HCT116 (cell line): ENCODE measurements around the gene CTBP1. TPM values are rescaled to one million over a fixed set of nuclear protein-coding genes. Genes with fewer than 3 reads are reported as not detected.
A peak's percentile ranks its signal among the peaks of the same experiment; 100 is the strongest.

Experiments used
- ATAC-seq: fragments of 200-7000 bp; cut with Tn5 transposase; 2 replicates; pipeline ENCODE4 v1.9.1; 2020; ENCODE audit warnings: mild to moderate bottlenecking, moderate library complexity
- BruUV-seq: library from RNA; stranded (reverse); fragments of 400-500 nt; replicated peaks from 2 replicates; lab custom pipeline; 2021; lab: Mats Ljungman, UMichigan
- CTCF ChIA-PET: fragments of 300-600 bp; sonication (Branson Sonifier 250); formaldehyde crosslinking; loops from one replicate; lab custom pipeline; 2021; ENCODE audit warnings: antibody characterized with exemption; lab: Charles Lee
- POLR2A ChIA-PET: fragments of 300-600, 350-600 bp; sonication (Branson Sonifier 250); formaldehyde crosslinking; loops from one replicate; lab custom pipeline; 2021; ENCODE audit warnings: antibody characterized with exemption; lab: Charles Lee
- RAD21 ChIA-PET, 2 experiments: fragments of 300-600 bp; sonication (Branson Sonifier 250); formaldehyde crosslinking; loops; one replicate each; lab custom pipeline; 2023; ENCODE audit warnings: low total read pairs in 2 of 2; ENCODE audit not compliant: uncharacterized antibody in 2 of 2, unreplicated experiment in 2 of 2, low non-redundant PET in 1 of 2; lab: Charles Lee
- DNase-seq: peaks from one replicate; pipeline ENCODE4 v3.0.0-alpha.2; 2010; ENCODE audit warnings: low read depth, low spot score
- H2AFZ ChIP-seq: fragments of 200-600 bp; shearing (Covaris generic), sonication (generic); 2 replicates; pipeline ENCODE4 v1.6.1; 2017; ENCODE audit warnings: low read depth, mixed run types, mixed read lengths, antibody characterized with exemption, low read length; ENCODE audit not compliant: poor library complexity, severe bottlenecking
- H3K27ac ChIP-seq: 2 replicates; pipeline ENCODE4 v1.5.1; 2012; ENCODE audit warnings: low read depth, low read length
- H3K27me3 ChIP-seq: fragments of 200-600 bp; sonication (generic); 2 replicates; pipeline ENCODE4 v1.6.1; 2016; ENCODE audit warnings: mixed run types, low read length, mixed read lengths; ENCODE audit not compliant: insufficient read depth
- H3K36me3 ChIP-seq, 2 experiments: fragments of 200-500 bp in 1 of 2; fragments of 200-600 bp in 1 of 2; sonication (Bioruptor generic) in 1 of 2; sonication (generic) in 1 of 2; 2 replicates each; pipeline versions ENCODE4 v1.5.1 to v1.6.1; 2014 to 2016; ENCODE audit warnings: low read length in 2 of 2, inconsistent platforms in 1 of 2, mixed read lengths in 1 of 2, mixed run types in 1 of 2; ENCODE audit not compliant: insufficient read depth in 2 of 2, control insufficient read depth in 1 of 2
- H3K4me1 ChIP-seq, 2 experiments: fragments of 200-600 bp in 1 of 2; sonication (generic) in 1 of 2; 2 replicates each; pipeline versions ENCODE4 v1.5.1 to v1.6.1; 2012 to 2017; ENCODE audit warnings: low read length in 2 of 2, inconsistent platforms in 1 of 2, mild to moderate bottlenecking in 1 of 2, mixed read lengths in 1 of 2, mixed run types in 1 of 2, moderate library complexity in 1 of 2; ENCODE audit not compliant: insufficient read depth in 2 of 2, control insufficient read depth in 1 of 2
- H3K4me2 ChIP-seq: fragments of 200-600 bp; sonication (generic); 2 replicates; pipeline ENCODE4 v1.6.1; 2017; ENCODE audit warnings: mixed run types, low read length, mixed read lengths
- H3K4me3 ChIP-seq, 2 experiments: fragments of 200-600 bp in 1 of 2; sonication (generic) in 1 of 2; replicated peaks in 1 of 2; 2 replicates each; pipeline ENCODE4 v1.5.1; 2011 to 2016; ENCODE audit warnings: low read length in 2 of 2, control low read depth in 1 of 2, low read depth in 1 of 2, mild to moderate bottlenecking in 1 of 2, mixed read lengths in 1 of 2, mixed run types in 1 of 2
- H3K79me2 ChIP-seq: fragments of 200-600 bp; sonication (generic); 2 replicates; pipeline ENCODE4 v1.6.1; 2017; ENCODE audit warnings: mild to moderate bottlenecking, mixed run types, low read length, moderate library complexity, mixed read lengths; ENCODE audit not compliant: insufficient read depth
- H3K9ac ChIP-seq: fragments of 200-600 bp; sonication (generic); 2 replicates; pipeline ENCODE4 v1.6.1; 2016; ENCODE audit warnings: low read length, mixed read lengths
- H3K9me2 ChIP-seq: fragments of 200-600 bp; sonication (generic), shearing (Covaris generic); 2 replicates; pipeline ENCODE4 v1.6.1; 2017; ENCODE audit warnings: mixed run types, mild to moderate bottlenecking, moderate library complexity; ENCODE audit not compliant: insufficient read depth
- H3K9me3 ChIP-seq, 2 experiments: fragments of 200-500 bp in 1 of 2; fragments of 200-600 bp in 1 of 2; sonication (Bioruptor generic) in 1 of 2; sonication (generic) in 1 of 2; 2 replicates each; pipeline ENCODE4 v1.6.1; 2014 to 2017; ENCODE audit warnings: low read length in 2 of 2, mixed read lengths in 2 of 2, inconsistent platforms in 1 of 2, low read depth in 1 of 2, mild to moderate bottlenecking in 1 of 2, mixed run types in 1 of 2, moderate library complexity in 1 of 2; ENCODE audit not compliant: control insufficient read depth in 1 of 2, insufficient read depth in 1 of 2
- H4K20me1 ChIP-seq: fragments of 200-600 bp; sonication (generic), shearing (Covaris generic); 2 replicates; pipeline ENCODE4 v1.6.1; 2017; ENCODE audit warnings: mixed run types, mild to moderate bottlenecking, moderate library complexity; ENCODE audit not compliant: insufficient read depth
- CBX3 ChIP-seq: IDR thresholded peaks from 2 replicates; pipeline ENCODE4 v1.6.1; 2012; ENCODE audit warnings: low read depth
- CEBPB ChIP-seq: IDR thresholded peaks from 2 replicates; pipeline ENCODE4 v1.6.1; 2012; ENCODE audit warnings: low read depth
- EGR1 ChIP-seq: IDR thresholded peaks from 2 replicates; pipeline ENCODE4 v1.6.1; 2012; ENCODE audit warnings: low read depth
- EZH2 ChIP-seq: fragments of 200-600 bp; sonication (generic); IDR thresholded peaks from 2 replicates; pipeline ENCODE4 v1.6.1; 2017; ENCODE audit warnings: antibody characterized with exemption, mixed run types
- FOSL1 ChIP-seq: IDR thresholded peaks from 2 replicates; pipeline ENCODE4 v1.6.1; 2012; ENCODE audit warnings: low read depth
- SP1 ChIP-seq: IDR thresholded peaks from 2 replicates; pipeline ENCODE4 v1.6.1; 2012; ENCODE audit warnings: low read depth
- YY1 ChIP-seq: IDR thresholded peaks from 2 replicates; pipeline ENCODE4 v1.6.1; 2011; ENCODE audit warnings: low read length, low read depth, moderate library complexity, mild to moderate bottlenecking; ENCODE audit not compliant: insufficient replicate concordance; ENCODE audit errors: extremely low read depth
- ZFX ChIP-seq: fragments of 450-650 bp; IDR thresholded peaks from 2 replicates; pipeline ENCODE4 v1.6.1; 2017
- intact Hi-C: fragments of 100-400 bp; cut with micrococcal nuclease; formaldehyde crosslinking; loops from 2 replicates; pipeline ENCODE4 v1.10.0; 2022
- total RNA-seq: library from RNA; stranded (reverse); gene quantifications from one replicate; pipeline ENCODE4 v1.2.1, GENCODE V29; 2021; ENCODE audit not compliant: unreplicated experiment
- TF ChIP-seq, protein P1 (sequence below): IDR thresholded peaks from 2 replicates; pipeline ENCODE4 v1.6.1; 2011; ENCODE audit warnings: mild to moderate bottlenecking, low read length, moderate library complexity; ENCODE audit not compliant: insufficient replicate concordance; ENCODE audit errors: extremely low read depth

CTBP1 gene
- total RNA-seq, 1 experiment from 2014 or later = 175 TPM

DNA sequence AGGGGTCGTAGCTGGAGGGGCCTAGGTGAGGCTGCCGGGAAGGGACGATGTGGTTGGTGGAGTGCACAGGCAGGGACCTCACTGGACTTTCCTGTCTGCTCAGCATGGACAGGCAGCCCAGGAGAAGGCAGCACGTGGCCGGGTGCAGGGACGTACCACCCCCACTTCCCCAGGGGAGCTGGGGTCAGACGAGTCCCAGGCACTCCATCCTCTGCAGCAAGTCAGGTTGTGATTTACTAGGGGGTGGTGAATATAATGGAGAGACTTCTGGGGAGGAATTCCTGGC is 1.5 kb upstream of the CTBP1 start:
- H3K79me2 ChIP-seq = peaks cover 35% of the 10 kb centered on the region
- CTCF ChIA-PET = no interaction called here
- peak overlapping the region in 1 of 2 experiments; percentile 65; a peak in 2 of 4 replicates for H3K4me3 ChIP-seq
- peak overlapping the region; percentile 94 for H3K4me2 ChIP-seq
- TF ChIP-seq EGR1 (no peak), CBX3 (no peak), EZH2 (no peak), ZFX (no peak)
- H3K27me3 ChIP-seq = no peaks in the 10 kb centered on the region
- peak overlapping the region; percentile 100; the same call in 1 of the 2 replicates for H3K27ac ChIP-seq
- no peaks in the 10 kb centered on the region for H4K20me1 ChIP-seq
- intact Hi-C loops = no loop called here
- H2AFZ ChIP-seq = no peak overlapping the region
- RAD21 ChIA-PET = no interaction called here
- no TSS peak for BruUV-seq
- 0 out of 2 replicates have a peak overlapping the region, but pooled peaks have one; percentile 86 for H3K9ac ChIP-seq
- POLR2A ChIA-PET = interaction anchor here (1.1 kb wide), 1 partner anchor 97 kb away, joined by 3 read pairs; the partner anchor contains the start of gene UVSSA
- DNase-seq (no peak), ATAC-seq (no peak)
- no peaks in the 10 kb centered on the region; a peak in 1 of 4 replicates for H3K9me3 ChIP-seq
- peaks cover 16 to 23% of the 10 kb centered on the region in 2 experiments for H3K4me1 ChIP-seq
- H3K36me3 ChIP-seq = 0 out of 4 replicates have a peak, but pooled peaks cover 0 to 5% of the 10 kb centered on the region in 2 experiments
- H3K9me2 ChIP-seq = no peaks in the 10 kb centered on the region

- Histone ChIP-seq H2AFZ (no peak overlapping the region), H3K4me1 (peaks cover 16 to 23% of the 10 kb centered on the region in 2 experiments)
Measured at GRCh38 chr4:1249731-1250526, 999 bp upstream of the CTBP1 start.

More at GRCh38 chr4:1249731-1250526, 999 bp upstream of the CTBP1 start:
- peak overlapping the region; percentile 100 for H3K27ac ChIP-seq
- ChIA-PET POLR2A (interaction anchor here (1.1 kb wide), 1 partner anchor 97 kb away, joined by 3 read pairs; the partner anchor contains the start of gene UVSSA), RAD21 (no interaction called here), CTCF (no interaction called here)
- H3K36me3 ChIP-seq = 0 out of 4 replicates have a peak, but pooled peaks cover 0 to 5% of the 10 kb centered on the region in 2 experiments
- no peaks in the 10 kb centered on the region for H4K20me1 ChIP-seq
- H3K4me2 ChIP-seq = peak overlapping the region; percentile 94
- peak overlapping the region; percentile 64 to 65 for H3K4me3 ChIP-seq
- BruUV-seq = TSS peak; percentile 50
- no peaks in the 10 kb centered on the region for H3K9me2 ChIP-seq
- no peaks in the 10 kb centered on the region for H3K27me3 ChIP-seq
- no peaks in the 10 kb centered on the region; a peak in 1 of 4 replicates for H3K9me3 ChIP-seq
- TF ChIP-seq YY1 (no peak), CEBPB (no peak), FOSL1 (no peak), SP1 (no peak), EZH2 (no peak), ZFX (no peak)
- TF ChIP-seq, protein P1, sequence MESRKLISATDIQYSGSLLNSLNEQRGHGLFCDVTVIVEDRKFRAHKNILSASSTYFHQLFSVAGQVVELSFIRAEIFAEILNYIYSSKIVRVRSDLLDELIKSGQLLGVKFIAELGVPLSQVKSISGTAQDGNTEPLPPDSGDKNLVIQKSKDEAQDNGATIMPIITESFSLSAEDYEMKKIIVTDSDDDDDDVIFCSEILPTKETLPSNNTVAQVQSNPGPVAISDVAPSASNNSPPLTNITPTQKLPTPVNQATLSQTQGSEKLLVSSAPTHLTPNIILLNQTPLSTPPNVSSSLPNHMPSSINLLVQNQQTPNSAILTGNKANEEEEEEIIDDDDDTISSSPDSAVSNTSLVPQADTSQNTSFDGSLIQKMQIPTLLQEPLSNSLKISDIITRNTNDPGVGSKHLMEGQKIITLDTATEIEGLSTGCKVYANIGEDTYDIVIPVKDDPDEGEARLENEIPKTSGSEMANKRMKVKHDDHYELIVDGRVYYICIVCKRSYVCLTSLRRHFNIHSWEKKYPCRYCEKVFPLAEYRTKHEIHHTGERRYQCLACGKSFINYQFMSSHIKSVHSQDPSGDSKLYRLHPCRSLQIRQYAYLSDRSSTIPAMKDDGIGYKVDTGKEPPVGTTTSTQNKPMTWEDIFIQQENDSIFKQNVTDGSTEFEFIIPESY = no peak
- H3K79me2 ChIP-seq = peaks cover 41% of the 10 kb centered on the region
- ATAC-seq (no peak), DNase-seq (no peak)
- intact Hi-C loops = no loop called here
- H3K9ac ChIP-seq = peak overlapping the region; percentile 86
